Cardiac septum (tissue), 1 donor: ENCODE measurements around the gene AFAP1L1. TPM values are rescaled to one million over a fixed set of nuclear protein-coding genes. Genes with fewer than 3 reads are reported as not detected.
A peak's percentile ranks its signal among the peaks of the same experiment; 100 is the strongest.

Experiments used
- DNase-seq: peaks from one replicate; pipeline ENCODE4 v3.0.0-alpha.2; 2020; ENCODE audit warnings: low spot score
- intact Hi-C: fragments of 100-400 bp; cut with DNase I; formaldehyde crosslinking; loops from one replicate; pipeline ENCODE4 v1.14.0; 2022
- long read RNA-seq: library from polyadenylated mRNA; unstranded; transcript quantifications from one replicate; pipeline ENCODE4 v2.0.0, GENCODE V29; 2021
- total RNA-seq: library from RNA; stranded (reverse); fragmentation: NEBNext Ultra II Directional; extraction: Animal tissue kit (Norgen Biotek cat#: 25700); gene quantifications from one replicate; pipeline ENCODE4 v1.2.1, GENCODE V29; 2021
- donor health status: DM: no; HTN: no; CAD: no.

The AFAP1L1 gene
- 55.2 TPM for total RNA-seq
- long read RNA-seq, full-length matches to known transcripts = 91 of 130 reads
- long read RNA-seq, partial matches to known transcripts = 21 of 130 reads
- long read RNA-seq, other reads (novel, unspliced or antisense) = 18 of 130 reads

DNA sequence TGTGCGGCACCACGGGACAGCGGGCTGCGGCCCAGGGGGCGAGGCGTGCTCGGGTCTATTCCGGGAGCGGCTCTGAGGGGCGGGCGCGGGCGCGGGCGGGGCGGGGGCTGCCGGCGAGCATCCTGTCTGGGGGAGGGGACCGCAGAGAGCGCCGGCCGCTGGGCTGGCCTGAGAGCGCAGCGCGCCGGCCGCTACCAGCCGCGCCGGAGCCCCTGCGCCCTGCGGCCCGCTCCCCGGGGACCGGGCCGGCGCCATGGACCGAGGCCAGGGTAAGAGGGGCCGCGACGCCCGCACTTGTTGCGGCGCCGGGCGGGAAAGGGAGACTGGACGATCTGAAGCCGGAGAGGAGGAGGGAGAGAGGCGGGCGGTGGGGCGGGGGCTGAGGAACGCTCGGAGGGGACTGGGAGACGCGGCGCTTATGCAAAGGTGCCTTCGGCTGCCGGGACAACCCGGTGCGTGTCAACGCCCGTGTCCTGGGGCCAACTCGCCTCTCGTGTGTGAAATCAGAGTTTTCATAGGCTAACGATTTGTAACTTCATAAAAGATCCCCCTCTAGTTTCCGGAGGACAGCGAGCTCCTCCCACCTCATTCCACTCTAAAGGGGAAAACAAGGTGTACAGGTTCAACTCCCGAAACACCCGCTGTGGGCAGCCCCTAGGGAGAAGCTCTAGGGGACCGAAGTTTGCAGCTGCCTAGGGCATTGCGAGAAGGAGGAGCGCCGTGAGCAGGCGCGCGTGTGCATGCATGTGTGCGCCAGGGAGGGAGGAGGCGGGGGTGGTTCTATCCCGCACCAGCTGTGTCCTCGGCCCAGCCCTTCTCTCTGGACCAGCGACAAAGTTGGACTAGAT is at the start of gene AFAP1L1:
Gene AFAP1L1, plus strand, starts transcription at position 144 of the 848 bp plus-strand sequence. Its CDS starts 110 bp downstream, at position 254.
- DNase-seq = peak; percentile 88
- intact Hi-C loops = loop anchor here (2.0 to 5.0 kb wide), 2 partner anchors 25 to 160 kb away; no protein-coding TSS in a partner anchor

DNA sequence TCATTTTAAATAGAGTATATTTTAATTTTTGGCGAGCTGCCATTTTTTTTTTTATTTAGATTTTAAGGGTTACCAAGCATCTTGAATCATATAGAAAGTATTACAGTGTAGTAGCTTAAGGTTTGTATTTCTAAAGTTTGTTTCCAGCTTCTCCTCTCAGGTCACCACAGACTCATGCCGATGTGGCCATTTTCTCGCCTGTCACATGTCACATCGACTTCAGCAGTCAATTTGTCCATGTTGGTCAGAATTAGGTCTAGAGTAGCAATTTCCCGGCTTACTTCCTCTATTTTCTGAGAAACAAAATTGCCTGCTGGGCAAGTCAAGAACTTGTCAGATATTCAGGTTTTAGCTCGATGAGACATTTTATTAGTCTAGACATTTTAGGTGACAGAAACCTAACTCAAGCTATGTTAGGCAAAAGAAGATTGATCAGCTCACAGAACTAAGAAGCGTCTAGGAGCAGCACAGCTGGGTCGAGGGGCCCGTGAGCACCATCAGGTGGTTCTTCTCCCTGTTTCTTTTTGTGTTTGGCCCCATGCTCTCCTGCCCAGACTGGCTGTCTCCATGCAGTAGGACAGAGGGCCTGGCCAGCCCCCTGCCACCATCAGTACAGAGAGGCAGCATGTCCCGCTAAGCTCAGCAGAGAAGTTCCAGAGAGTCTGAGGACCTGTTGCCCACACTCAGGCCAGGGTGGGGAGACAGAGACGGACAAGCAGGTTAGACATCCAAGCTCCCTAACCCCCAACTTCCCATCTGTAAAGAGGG is 48.4 kb upstream of the AFAP1L1 start:
- intact Hi-C loops = no loop called here
- no peak for DNase-seq

DNA sequence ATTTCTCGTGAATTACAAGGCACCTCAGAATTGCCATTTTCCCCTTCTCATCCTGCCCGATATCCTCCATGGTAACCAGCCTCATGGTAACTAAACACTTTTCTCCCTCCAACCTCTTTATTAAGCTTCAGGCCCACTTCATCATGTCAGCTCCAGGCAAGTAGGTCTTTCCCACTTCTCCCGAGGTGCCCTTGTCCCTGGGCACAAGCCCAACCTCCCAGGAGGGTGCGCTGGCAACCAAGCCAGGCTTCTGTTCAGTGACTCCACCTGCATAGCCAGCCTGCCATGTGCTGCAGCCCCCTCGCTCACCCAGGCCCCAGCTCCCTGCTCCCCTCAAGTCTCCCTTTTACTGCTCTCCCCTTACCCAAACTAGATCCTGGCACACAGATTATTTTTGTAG is 47.4 kb upstream of the AFAP1L1 start:
- peak; percentile 84 for DNase-seq
- intact Hi-C loops = no loop called here

DNA sequence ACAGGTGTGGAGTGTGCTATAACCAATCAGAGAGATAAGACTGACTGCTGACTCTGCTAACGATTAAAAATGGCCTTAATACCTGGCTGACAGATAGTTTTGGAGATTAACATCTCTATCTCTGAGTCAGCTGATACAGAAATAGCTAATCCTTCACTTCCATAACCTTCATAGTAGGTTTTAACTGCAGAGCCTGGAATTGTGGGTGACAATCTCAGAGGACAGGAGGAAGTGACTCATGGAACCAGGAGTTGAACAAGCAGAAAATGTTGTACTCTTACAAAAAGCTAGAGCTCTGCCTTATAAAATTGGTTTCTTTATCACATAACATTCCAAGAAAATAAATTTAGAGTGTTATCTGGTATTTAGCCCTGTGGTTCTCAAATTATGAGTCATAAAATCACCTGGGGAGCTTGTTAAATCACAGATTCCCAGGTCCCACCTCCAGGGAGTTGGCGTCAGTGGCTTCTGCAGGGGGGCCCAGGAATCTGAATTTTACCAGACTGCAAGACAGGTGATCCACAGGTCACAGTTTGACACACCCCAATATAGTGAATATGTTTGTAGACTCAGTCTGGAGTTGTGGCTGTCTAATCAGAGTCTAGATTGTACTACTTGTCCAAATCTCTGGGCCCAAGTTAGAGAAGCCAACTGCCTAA is 44.4 kb upstream of the AFAP1L1 start:
- DNase-seq = no peak
- intact Hi-C loops = no loop called here

DNA sequence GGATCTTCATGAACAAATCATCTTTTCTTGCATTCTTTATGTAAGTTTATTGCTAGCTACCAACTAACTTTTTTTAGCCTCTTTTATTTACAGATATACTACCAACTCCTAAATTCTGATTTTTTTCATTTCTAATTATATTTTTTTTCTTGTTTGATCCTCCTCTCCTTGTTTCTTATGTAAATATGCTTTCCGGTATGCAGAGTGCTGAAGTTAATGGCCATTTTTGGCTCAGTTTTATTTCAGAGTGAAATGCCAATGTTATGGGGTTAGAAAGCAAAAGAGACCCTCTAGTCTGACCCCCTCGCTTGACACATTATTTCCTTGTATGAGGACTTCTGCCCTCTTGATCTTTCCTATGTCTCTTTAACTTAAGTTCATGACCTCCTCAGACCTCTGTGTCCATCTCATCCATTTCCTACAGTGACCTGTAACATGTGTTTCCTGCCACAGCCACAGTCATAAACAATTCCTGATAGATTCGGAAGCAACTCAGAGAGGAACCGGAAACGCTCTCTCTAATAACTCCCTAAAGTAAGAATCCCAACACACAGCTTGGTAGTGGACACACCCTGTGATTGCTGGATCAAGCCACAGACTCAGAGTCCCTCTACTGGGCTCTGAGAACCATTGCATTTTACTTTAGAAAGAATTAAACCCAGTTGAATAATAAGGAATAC is 42.9 kb upstream of the AFAP1L1 start:
- DNase-seq = no peak
- intact Hi-C loops = loop anchor here (1.0 to 2.0 kb wide), 2 partner anchors 87 to 96 kb away; partner anchors contain the start of gene ABLIM3

DNA sequence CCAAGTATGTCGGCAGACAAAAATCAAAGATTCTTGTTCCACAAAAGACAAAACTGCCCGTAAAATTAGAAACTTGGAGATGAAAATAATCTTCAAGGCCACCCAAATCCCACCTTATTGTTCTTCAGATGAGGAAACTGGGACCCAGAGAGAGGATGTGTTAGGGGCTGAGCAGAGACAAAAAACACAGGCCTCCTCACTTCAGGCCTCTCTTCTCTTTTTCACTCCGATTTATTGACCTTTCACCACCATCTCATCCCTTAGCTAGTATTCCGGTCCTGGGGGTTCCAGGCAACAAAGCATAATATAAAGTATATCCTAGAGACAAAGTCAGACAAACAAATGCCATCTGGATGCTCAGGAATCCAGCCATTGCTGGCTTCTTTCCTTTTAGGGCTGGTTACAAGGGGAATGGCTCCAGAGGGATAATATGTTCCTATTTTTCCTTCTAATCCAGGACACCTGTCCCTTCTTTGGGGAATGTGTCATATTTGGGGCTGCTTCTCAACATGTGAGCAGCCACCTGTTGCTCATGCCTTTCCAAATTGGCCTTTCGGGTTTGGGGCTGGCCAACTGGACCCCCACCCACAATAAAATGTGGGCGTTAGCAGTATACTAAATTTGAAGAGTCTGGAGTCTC is 42.2 kb upstream of the AFAP1L1 start:
- no peak for DNase-seq
- intact Hi-C loops = loop anchor here (1.0 to 2.0 kb wide), 2 partner anchors 88 to 97 kb away; partner anchors contain the start of gene ABLIM3

DNA sequence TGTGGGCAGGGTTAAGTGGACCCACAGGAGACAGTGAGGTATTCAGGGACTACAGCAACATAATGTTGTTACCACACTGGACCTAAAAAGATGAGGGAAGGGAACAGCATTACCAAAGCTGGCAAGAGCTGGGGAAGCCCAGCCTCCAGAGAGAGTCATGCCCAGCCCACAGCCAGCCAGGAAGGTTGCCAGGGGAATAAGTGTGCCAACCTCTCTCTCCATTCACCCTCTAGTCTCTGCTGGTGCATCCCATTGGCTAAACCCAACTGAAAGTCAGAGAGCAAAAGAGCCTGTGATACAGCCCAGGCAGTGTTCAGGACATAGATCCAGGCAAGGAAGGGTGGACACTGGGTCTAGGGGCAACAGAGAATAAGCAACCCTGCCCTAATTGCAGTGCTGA is 35.8 kb upstream of the AFAP1L1 start:
- intact Hi-C loops = loop anchor here (10.0 kb wide), 1 partner anchor 501 kb away; no protein-coding TSS in a partner anchor
- DNase-seq = no peak

DNA sequence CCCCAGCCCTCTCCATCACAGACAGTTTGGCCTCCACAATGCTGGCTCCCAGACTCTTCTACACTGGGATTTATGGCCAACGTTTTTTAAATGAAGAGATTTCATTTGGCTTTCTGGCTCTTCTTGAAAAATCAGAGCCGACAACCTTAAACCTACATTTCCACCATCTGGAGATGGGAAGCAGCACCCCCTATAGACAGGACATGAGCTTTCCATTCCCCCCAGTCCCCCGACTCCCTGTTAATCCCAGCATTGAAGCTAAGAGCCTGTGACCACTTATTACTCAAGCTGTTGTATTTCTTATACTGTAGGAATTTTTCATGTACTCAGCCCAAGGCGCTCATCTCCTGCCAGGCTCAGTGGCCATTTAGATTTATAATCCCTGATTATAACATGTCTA is 34.0 kb upstream of the AFAP1L1 start:
- DNase-seq = peak; percentile 19
- intact Hi-C loops = loop anchor here (10.0 kb wide), 1 partner anchor 503 kb away; no protein-coding TSS in a partner anchor

DNA sequence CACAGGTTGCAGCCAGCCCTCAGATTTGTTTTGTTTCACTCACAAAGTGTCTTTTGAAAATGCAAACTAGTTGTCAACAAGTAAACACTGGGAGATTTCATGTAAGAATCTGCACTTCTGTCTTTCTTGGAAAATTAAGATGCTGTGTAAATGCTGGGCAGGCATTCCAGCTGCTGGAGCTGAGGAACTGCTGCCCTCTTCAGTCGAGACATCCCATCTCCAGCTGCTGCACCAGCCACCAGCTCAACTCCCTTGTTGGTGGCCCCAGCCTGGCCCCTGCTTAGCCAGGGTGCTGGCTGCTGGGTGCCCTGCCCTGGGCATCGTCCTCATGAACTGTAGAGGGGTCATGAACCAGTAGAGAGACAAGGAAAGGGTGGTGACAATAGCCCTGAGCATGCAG is 33.1 kb upstream of the AFAP1L1 start:
- no peak for DNase-seq
- intact Hi-C loops = loop anchor here (10.0 kb wide), 1 partner anchor 504 kb away; no protein-coding TSS in a partner anchor

DNA sequence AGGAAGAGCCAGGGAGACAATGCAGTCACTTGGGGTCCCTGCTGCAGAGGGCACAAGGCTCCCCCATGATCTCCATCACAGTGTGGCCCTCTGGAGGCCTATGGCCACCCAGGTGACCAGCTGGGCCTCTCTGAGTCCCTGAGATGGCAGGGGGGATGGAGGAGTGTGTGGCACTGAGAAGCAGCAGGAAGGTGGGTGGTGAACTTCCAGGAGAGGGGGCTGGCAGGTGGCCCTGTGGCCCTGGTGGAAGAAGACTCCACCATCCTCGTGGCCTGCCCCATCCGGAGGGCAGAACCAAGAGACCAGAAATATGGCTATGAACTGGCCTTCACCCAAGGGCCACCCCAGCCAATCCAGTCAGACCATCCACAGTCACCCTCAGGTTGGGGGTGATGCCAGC is 31.7 kb upstream of the AFAP1L1 start:
- intact Hi-C loops = loop anchor here (10.0 kb wide), 1 partner anchor 505 kb away; no protein-coding TSS in a partner anchor
- DNase-seq = no peak

DNA sequence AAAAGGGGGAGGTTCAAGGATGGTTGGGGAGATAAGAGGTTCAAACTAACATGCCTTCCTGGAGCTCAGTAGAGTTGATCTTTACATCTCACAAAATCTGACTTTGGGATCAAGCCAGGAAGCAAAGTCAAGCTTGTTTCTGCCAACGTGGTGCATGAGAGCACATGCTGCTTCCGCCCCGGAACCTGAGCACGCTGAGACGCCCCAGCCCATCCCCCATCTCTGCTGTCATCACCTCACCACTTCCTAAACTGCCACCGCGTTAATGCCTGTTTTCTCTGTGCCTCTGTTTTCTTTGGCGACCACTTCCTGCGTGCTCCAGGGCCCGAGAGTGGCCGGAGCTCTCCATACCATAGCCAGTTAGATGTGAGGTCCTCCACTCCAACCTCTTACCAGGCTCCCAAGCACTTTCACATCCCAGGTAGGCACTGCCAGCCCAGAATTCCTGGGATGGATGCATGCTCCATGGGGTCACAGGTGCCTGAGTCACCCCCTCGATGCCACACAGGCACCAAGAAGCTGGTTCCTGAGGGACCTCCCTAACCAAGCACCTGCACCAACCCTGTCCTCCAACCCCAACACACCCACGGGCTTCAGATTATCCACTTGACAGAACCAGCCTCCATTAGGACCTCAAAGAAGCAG is 31.2 kb upstream of the AFAP1L1 start:
- no peak for DNase-seq
- intact Hi-C loops = no loop called here

DNA sequence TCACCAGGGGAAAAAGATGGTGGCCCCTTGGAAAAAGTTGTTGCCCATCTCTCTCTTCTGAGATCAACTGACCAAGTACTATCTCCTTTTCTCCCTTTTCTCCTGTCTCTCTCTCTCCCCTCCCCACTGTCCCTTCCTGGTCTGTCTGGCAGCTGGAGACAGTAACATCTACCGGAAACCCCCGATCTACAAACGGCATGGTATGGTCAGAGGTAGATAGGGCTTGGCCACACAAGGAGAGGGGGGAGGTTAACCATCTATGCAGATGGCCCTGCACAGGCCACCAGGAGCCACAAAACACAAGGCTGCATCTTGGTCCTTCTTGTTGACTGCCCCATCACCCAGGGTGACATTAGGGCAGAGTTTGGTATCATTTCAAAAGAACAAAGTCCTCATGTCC is 29.3 kb upstream of the AFAP1L1 start:
- intact Hi-C loops = no loop called here
- peak; percentile 33 for DNase-seq

DNA sequence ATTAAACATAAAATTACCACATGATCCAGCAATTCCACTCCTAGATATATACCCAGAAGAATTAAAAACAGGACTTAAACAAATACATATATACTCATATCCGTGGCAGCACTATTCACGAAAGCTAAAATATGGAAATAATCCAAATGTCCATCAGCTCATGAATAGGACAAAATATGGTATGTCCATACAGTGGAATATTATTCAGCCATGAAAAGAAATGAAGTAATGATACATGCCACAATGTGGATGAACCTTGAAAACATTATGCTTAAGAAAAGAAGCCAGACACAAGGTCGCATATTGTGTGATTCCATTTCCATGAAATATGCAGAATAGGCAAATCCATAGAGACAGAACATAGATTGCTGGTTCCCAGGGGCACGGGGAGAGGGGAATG is 24.8 kb upstream of the AFAP1L1 start:
- intact Hi-C loops = no loop called here
- no peak for DNase-seq

DNA sequence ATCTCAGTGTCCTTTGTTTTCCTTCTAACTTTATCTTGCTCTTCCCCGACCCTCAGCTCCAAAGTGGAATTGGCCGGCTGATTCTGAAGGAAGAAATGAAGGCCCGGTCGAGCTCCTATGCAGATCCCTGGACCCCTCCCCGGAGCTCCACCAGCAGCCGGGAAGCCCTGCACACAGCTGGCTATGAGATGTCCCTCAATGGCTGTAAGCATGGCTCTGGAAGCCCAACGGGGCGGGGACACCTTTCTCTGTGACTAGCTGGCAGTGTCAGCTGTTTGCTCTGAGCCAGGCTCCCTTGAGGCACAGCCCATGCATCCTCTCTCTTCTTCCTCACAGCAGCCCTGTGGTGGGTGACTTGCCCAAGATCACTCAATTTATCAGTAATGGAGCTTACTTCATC is 23.9 kb upstream of the AFAP1L1 start:
- intact Hi-C loops = no loop called here
- no peak for DNase-seq

DNA sequence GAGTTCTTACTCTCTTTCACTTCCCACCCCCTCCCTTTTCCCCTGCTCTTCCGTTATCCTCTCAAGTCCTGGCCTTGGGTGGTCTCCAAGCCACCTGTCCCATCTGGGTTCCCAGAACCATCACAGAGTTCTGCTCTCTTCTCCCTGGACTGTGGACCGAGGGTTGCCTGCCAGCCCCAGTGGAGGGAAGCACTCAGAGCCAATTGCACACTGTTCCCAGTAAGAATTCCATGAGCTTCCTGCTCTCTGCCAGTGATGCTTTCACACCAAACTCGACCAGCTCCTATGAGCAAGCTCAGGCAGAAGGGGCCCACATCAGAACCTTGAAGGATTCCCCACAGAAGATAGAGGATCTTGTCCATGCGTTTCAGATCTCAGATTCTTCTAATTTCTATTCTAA is 20.1 kb upstream of the AFAP1L1 start:
- intact Hi-C loops = no loop called here
- no peak for DNase-seq

DNA sequence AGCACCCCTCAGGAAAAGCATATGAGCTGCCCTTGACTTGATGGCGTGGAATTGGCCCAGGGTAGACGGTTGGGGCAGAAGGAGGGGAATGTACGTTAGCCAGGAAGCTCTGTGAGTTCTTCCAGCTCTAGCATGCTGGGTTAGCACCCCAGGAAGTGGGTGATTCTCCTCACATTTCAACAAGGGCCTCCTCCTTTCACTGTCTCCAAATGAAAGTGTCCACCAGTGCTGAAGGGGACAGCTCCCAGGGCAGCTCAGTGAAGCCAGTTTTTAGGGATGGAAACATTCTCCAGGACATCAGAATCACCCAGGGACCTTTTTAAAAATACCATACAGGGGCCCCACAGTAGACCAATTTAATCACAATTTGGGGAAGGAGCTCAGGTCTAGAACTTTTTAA is 17.2 kb upstream of the AFAP1L1 start:
- no peak for DNase-seq
- intact Hi-C loops = no loop called here

DNA sequence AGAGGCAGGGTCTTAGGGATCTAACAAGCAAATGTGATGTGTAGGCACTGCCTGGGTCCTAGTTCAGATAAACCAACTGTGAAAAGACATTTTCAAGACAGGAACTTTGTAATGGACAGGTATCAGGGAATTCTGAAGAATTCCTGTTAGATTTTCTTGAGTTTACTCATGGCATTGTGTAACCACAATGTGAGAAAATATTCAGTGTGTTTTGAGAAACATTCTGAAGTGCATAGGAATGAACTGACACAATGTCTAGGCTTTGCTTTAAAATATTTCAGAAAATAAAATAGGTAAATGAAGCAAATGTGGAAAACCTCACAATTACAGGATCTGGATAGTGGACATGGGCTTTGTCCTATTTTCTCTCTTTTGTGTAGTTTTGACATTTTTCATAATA is 15.2 kb upstream of the AFAP1L1 start:
- intact Hi-C loops = no loop called here

DNA sequence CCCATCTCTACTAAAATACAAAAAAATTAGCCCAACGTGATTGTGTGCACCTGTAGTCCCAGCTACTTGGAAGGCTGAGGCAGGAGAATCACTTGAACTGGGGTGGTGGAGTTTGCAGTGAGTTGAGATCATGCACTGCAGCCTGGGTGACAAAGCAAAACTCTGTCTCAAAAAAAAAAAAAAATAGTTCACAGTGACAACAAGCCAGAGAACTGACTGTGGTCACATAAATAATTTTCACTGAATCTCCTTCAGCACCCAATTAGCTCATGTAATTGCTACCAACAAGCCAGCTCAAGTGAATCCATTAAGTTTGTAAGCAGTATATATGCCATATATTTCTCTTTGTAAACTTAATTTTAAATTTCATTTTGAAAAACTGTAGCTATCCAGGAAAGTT is 14.5 kb upstream of the AFAP1L1 start:
- peak; percentile 56 for DNase-seq
- intact Hi-C loops = no loop called here

More for the DNA sequence above, 15.2 kb upstream of the AFAP1L1 start:
- DNase-seq = no peak
